ENCODE results near the gene HDAC4.

Gene HDAC4

GRCh38 chr2:239394346-239394945, 6.4 kb downstream of the HDAC4 start:
- no peak for DNase-seq (ENCODE audit: low spot score)
- in situ Hi-C loops (cut with MboI; ENCODE audit: low sequenced_read_pairs, unreplicated experiment): no loop called here
- no peak for TF ChIP-seq CTCF (IDR thresholded peaks at IDR 0.05; ENCODE audit: borderline replicate concordance, control extremely low read depth, extremely low read depth, insufficient read depth, missing control alignments)

DNA sequence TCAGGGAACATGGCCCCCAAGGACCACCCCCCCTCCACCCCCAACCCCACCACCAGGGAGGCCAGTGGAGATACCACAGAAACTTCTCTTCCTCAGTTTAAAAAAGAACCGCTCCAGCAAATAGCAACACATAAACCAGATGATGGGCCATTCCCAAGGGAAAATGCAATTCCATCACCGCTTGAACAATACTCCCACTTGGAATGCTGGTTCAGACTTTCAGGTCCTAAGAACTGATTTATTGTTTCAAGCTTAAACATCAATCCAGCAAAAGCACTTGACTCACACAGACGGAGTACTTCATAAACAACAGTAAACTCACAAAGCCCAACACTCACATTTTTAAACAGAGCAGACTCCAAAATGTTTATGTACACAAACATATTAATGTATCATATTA, 6.9 kb downstream of the HDAC4 start:
- in situ Hi-C loops (cut with MboI; ENCODE audit: low sequenced_read_pairs, unreplicated experiment): no loop called here
- TF ChIP-seq CTCF (IDR thresholded peaks at IDR 0.05; ENCODE audit: borderline replicate concordance, control extremely low read depth, extremely low read depth, insufficient read depth, missing control alignments): no peak
- DNase-seq (ENCODE audit: low spot score): no peak

- in situ Hi-C loops (cut with MboI; ENCODE audit: low sequenced_read_pairs, unreplicated experiment): no loop called here
- TF ChIP-seq CTCF (IDR thresholded peaks at IDR 0.05; ENCODE audit: borderline replicate concordance, control extremely low read depth, extremely low read depth, insufficient read depth, missing control alignments): no peak
- DNase-seq (ENCODE audit: low spot score): no peak
These were observed 7.4 kb downstream of the HDAC4 start for GRCh38 chr2:239393388-239393940.

DNA sequence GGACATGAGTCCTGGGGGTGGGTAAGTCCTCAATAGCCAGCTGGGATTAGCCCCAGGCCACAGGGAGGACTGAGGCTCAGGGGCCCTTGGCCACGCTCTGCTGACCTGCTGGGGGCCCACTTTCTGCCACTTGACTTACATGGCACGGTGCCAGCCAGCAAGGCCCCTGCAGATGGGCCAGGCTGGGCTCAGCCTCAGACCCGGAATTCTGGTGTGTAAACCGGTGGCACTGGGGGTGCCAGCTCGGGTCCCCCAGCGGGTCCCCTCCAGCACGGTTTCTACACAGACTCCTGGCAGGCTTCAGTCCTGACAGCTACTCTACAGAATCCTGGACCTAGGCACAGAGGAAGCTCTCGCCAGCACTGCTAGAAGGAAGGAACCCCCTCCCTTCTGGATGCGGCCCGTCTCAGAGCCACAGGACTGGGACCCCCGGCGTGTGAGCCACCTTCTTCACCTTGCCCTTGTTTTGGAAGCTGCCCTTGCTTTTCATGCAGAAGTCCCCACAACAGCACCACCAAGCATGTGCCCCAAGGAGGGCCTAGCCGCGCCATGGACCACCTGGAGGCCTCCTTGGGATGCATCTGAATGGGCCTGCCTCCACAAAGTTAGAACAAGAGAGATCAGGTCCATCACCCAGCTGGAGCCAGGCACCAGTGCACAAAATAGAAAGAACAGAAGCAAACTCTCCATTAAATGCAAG, 8.0 kb downstream of the HDAC4 start:
- in situ Hi-C loops (cut with MboI; ENCODE audit: low sequenced_read_pairs, unreplicated experiment): no loop called here
- TF ChIP-seq CTCF (IDR thresholded peaks at IDR 0.05; ENCODE audit: borderline replicate concordance, control extremely low read depth, extremely low read depth, insufficient read depth, missing control alignments): no peak
- DNase-seq (ENCODE audit: low spot score): no peak

GRCh38 chr2:239392072-239392357, 8.8 kb downstream of the HDAC4 start:
- DNase-seq (ENCODE audit: low spot score): no peak
- no peak for TF ChIP-seq CTCF (IDR thresholded peaks at IDR 0.05; ENCODE audit: borderline replicate concordance, control extremely low read depth, extremely low read depth, insufficient read depth, missing control alignments)
- in situ Hi-C loops (cut with MboI; ENCODE audit: low sequenced_read_pairs, unreplicated experiment): no loop called here

- in situ Hi-C loops (cut with MboI; ENCODE audit: low sequenced_read_pairs, unreplicated experiment): no loop called here
- no peak for TF ChIP-seq CTCF (IDR thresholded peaks at IDR 0.05; ENCODE audit: borderline replicate concordance, control extremely low read depth, extremely low read depth, insufficient read depth, missing control alignments)
- no peak for DNase-seq (ENCODE audit: low spot score)
These were observed 9.3 kb downstream of the HDAC4 start for GRCh38 chr2:239391286-239392071.

Measured in GM13976 (cell line).